ENCODE data around the gene NMBR.

DNA sequence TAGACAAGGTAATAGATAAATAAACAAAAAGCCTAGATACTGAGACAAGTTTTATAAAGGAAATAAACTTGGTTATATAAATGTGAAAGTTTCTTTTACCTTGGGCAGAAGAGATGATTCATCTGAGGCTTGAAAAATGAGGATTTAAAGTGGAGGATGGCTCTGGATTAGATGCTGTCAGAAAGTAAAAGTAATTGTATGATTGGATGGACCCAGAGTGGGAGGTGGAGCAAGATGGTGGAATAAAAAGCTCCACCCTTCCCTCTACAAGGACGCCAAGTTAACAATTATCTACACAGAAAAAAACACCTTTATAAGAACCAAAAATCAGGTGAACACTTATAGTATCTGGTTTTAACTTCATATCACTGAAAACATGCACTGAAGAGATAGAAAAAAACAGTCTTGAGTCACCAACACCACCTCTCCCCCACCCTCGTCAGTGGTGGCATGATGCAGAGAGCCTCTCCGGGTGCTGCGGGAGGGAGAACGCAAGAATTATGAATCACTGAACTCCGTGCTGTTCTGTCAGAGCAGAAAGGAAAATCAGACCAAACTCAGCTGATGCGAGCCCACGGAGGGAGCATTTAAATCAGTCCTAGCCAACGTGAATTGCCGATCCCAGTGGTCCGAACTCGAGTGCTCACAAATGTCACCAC lies 98.9 kb downstream of the NMBR start:
- TF ChIP-seq POLR2AphosphoS5 (IDR thresholded peaks at IDR 0.05) = no peak
- TF ChIP-seq, protein P1, sequence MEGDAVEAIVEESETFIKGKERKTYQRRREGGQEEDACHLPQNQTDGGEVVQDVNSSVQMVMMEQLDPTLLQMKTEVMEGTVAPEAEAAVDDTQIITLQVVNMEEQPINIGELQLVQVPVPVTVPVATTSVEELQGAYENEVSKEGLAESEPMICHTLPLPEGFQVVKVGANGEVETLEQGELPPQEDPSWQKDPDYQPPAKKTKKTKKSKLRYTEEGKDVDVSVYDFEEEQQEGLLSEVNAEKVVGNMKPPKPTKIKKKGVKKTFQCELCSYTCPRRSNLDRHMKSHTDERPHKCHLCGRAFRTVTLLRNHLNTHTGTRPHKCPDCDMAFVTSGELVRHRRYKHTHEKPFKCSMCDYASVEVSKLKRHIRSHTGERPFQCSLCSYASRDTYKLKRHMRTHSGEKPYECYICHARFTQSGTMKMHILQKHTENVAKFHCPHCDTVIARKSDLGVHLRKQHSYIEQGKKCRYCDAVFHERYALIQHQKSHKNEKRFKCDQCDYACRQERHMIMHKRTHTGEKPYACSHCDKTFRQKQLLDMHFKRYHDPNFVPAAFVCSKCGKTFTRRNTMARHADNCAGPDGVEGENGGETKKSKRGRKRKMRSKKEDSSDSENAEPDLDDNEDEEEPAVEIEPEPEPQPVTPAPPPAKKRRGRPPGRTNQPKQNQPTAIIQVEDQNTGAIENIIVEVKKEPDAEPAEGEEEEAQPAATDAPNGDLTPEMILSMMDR (IDR thresholded peaks at IDR 0.05; ENCODE audit: poor library complexity, severe bottlenecking) = no peak
- TF ChIP-seq RAD21 (conservative IDR thresholded peaks at IDR 0.05) = no peak
- no peak for TF ChIP-seq SMC3 (conservative IDR thresholded peaks at IDR 0.05; ENCODE audit: poor library complexity)
- no peak for TF ChIP-seq EZH2 (IDR thresholded peaks at IDR 0.05; ENCODE audit: borderline replicate concordance, insufficient read depth, low read length, poor library complexity, severe bottlenecking)
- TF ChIP-seq EP300 (conservative IDR thresholded peaks at IDR 0.05; ENCODE audit: poor library complexity, severe bottlenecking) = no peak
- no peak for TF ChIP-seq MXI1 (conservative IDR thresholded peaks at IDR 0.05; ENCODE audit: poor library complexity, severe bottlenecking)
- TF ChIP-seq, protein P2, sequence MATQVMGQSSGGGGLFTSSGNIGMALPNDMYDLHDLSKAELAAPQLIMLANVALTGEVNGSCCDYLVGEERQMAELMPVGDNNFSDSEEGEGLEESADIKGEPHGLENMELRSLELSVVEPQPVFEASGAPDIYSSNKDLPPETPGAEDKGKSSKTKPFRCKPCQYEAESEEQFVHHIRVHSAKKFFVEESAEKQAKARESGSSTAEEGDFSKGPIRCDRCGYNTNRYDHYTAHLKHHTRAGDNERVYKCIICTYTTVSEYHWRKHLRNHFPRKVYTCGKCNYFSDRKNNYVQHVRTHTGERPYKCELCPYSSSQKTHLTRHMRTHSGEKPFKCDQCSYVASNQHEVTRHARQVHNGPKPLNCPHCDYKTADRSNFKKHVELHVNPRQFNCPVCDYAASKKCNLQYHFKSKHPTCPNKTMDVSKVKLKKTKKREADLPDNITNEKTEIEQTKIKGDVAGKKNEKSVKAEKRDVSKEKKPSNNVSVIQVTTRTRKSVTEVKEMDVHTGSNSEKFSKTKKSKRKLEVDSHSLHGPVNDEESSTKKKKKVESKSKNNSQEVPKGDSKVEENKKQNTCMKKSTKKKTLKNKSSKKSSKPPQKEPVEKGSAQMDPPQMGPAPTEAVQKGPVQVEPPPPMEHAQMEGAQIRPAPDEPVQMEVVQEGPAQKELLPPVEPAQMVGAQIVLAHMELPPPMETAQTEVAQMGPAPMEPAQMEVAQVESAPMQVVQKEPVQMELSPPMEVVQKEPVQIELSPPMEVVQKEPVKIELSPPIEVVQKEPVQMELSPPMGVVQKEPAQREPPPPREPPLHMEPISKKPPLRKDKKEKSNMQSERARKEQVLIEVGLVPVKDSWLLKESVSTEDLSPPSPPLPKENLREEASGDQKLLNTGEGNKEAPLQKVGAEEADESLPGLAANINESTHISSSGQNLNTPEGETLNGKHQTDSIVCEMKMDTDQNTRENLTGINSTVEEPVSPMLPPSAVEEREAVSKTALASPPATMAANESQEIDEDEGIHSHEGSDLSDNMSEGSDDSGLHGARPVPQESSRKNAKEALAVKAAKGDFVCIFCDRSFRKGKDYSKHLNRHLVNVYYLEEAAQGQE (IDR thresholded peaks at IDR 0.05; ENCODE audit: borderline replicate concordance) = no peak
- no peak for TF ChIP-seq TAF1 (IDR thresholded peaks at IDR 0.05; ENCODE audit: low read depth)

All from neural cell (in vitro differentiated cells).